ENCODE measurements around the gene ZNF394.
"Not testable (repeated sequence)": the region's sequence is repeated elsewhere in the genome, so short reads cannot be mapped to it uniquely, and the experiment has no call there.

Gene ZNF394

GRCh38 chr7:99505324-99505662, 5.2 kb upstream of the ZNF394 start:
- peak overlapping the region; percentile 70 for H3K4me3 ChIP-seq (ENCODE audit: low read depth, low read length)
- no peak for TF ChIP-seq CTCF (IDR thresholded peaks at IDR 0.05; ENCODE audit: control insufficient read depth, extremely low read depth, insufficient read depth)
- no peak for DNase-seq (ENCODE audit: low read depth)

- H3K4me3 ChIP-seq (ENCODE audit: low read depth, low read length) = peak within 1 kb of the TSS; percentile 70
- peak; percentile 89 for DNase-seq (ENCODE audit: low read depth)
- TF ChIP-seq CTCF (IDR thresholded peaks at IDR 0.05; ENCODE audit: control insufficient read depth, extremely low read depth, insufficient read depth) = 0 out of 2 replicates have a peak, but pooled peaks have one; percentile 0
These were observed 4.7 kb upstream of the ZNF394 start, which contains the start of gene ZKSCAN5 for GRCh38 chr7:99504603-99505323. Gene ZKSCAN5 (plus strand): TSS chr7:99504662. CDS start chr7:99506045, 1,383 bp downstream.

- TF ChIP-seq CTCF (IDR thresholded peaks at IDR 0.05; ENCODE audit: control insufficient read depth, extremely low read depth, insufficient read depth) = no peak
- H3K4me3 ChIP-seq (ENCODE audit: low read depth, low read length) = peak overlapping the region; percentile 70
- no peak for DNase-seq (ENCODE audit: low read depth)
These were observed 4.2 kb upstream of the ZNF394 start for GRCh38 chr7:99504281-99504602.

GRCh38 chr7:99501236-99501635, 1.2 kb upstream of the ZNF394 start:
- DNase-seq (ENCODE audit: low read depth); H3K4me3 ChIP-seq (ENCODE audit: low read depth, low read length): not testable (repeated sequence)

- peak overlapping the region; percentile 94 for H3K4me3 ChIP-seq (ENCODE audit: low read depth, low read length)
- TF ChIP-seq CTCF (IDR thresholded peaks at IDR 0.05; ENCODE audit: control insufficient read depth, extremely low read depth, insufficient read depth) = no peak
- DNase-seq (ENCODE audit: low read depth) = no peak
These were observed 542 bp upstream of the ZNF394 start for GRCh38 chr7:99500637-99501009.

GRCh38 chr7:99499371-99499720, 735 bp downstream of the ZNF394 start:
- peak overlapping the region; percentile 94 for H3K4me3 ChIP-seq (ENCODE audit: low read depth, low read length)
- no peak for TF ChIP-seq CTCF (IDR thresholded peaks at IDR 0.05; ENCODE audit: control insufficient read depth, extremely low read depth, insufficient read depth)
- no peak for DNase-seq (ENCODE audit: low read depth)

- DNase-seq (ENCODE audit: low read depth) = no peak
- no peak for TF ChIP-seq CTCF (IDR thresholded peaks at IDR 0.05; ENCODE audit: control insufficient read depth, extremely low read depth, insufficient read depth)
- H3K4me3 ChIP-seq (ENCODE audit: low read depth, low read length) = peak overlapping the region; percentile 94
These were observed 1.5 kb downstream of the ZNF394 start for GRCh38 chr7:99498546-99498944.

Data from LNCaP clone FGC (cell line).